GM10266 (cell line): ENCODE results near the gene SPACDR.

Source experiments
- DNase-seq: peaks from one replicate; pipeline ENCODE4 v3.0.0; 2012; ENCODE audit errors: extremely low spot score
- CTCF ChIP-seq: IDR thresholded peaks from 2 replicates; pipeline ENCODE4 v1.5.1; 2012; ENCODE audit warnings: mild to moderate bottlenecking, low read depth; ENCODE audit not compliant: control insufficient read depth, insufficient read depth; ENCODE audit errors: missing control alignments

Gene SPACDR

GRCh38 chr7:100426516-100426915 lies 37.5 kb downstream of the SPACDR start:
- TF ChIP-seq CTCF, result no peak
- DNase-seq, result no peak

GRCh38 chr7:100425347-100425746 lies 38.7 kb downstream of the SPACDR start:
- TF ChIP-seq CTCF, result no peak
- DNase-seq, result no peak

GRCh38 chr7:100423315-100423714 lies 40.7 kb downstream of the SPACDR start:
- no peak for DNase-seq
- no peak for TF ChIP-seq CTCF

GRCh38 chr7:100419660-100420226 lies 44.3 kb downstream of the SPACDR start:
- no peak for DNase-seq
- TF ChIP-seq CTCF, result no peak

- DNase-seq, result no peak
- TF ChIP-seq CTCF, result no peak
These were observed 45.0 kb downstream of the SPACDR start for GRCh38 chr7:100418930-100419659.

- no peak for DNase-seq
- TF ChIP-seq CTCF, result no peak
These were observed 48.6 kb downstream of the SPACDR start for GRCh38 chr7:100415448-100415847.

- no peak for TF ChIP-seq CTCF
- no peak for DNase-seq
These were observed 50.2 kb downstream of the SPACDR start for GRCh38 chr7:100413889-100414288.
